Karpas-422 (cell line): Measurements from ENCODE around the gene GPC1. TPM values are rescaled to one million over a fixed set of nuclear protein-coding genes. Genes with fewer than 3 reads are reported as not detected.

Experiments
- DNase-seq: peaks from one replicate; pipeline ENCODE4 v3.0.0-alpha.2; 2015
- H2AFZ ChIP-seq: fragments of 200-600 bp; sonication (generic); 2 replicates; pipeline ENCODE4 v1.6.1; 2014; ENCODE audit warnings: antibody characterized with exemption, low read length, mixed read lengths
- H3K27ac ChIP-seq: fragments of 200-600 bp; sonication (generic); 2 replicates; pipeline ENCODE4 v1.5.1; 2014; ENCODE audit warnings: mild to moderate bottlenecking, low read length, moderate library complexity
- H3K27me3 ChIP-seq: fragments of 200-600 bp; sonication (generic); 2 replicates; pipeline ENCODE4 v1.6.1; 2014; ENCODE audit warnings: low read length, mixed read lengths
- H3K36me3 ChIP-seq: fragments of 200-600 bp; sonication (generic); 2 replicates; pipeline ENCODE4 v1.6.1; 2014; ENCODE audit warnings: low read length, mixed read lengths; ENCODE audit not compliant: insufficient read depth
- H3K4me1 ChIP-seq: fragments of 200-600 bp; sonication (generic); 2 replicates; pipeline ENCODE4 v1.6.1; 2014; ENCODE audit warnings: mild to moderate bottlenecking, low read length, mixed read lengths
- H3K4me2 ChIP-seq: fragments of 200-600 bp; sonication (generic); 2 replicates; pipeline ENCODE4 v1.6.1; 2014; ENCODE audit warnings: low read length, low read depth, mild to moderate bottlenecking; ENCODE audit not compliant: poor library complexity, severe bottlenecking
- H3K4me3 ChIP-seq: fragments of 200-600 bp; sonication (generic); 2 replicates; pipeline ENCODE4 v1.5.1; 2014; ENCODE audit warnings: mild to moderate bottlenecking, antibody characterized with exemption, low read length, mixed read lengths
- H3K79me2 ChIP-seq: fragments of 200-600 bp; sonication (generic); 2 replicates; pipeline ENCODE4 v1.6.1; 2014; ENCODE audit warnings: mild to moderate bottlenecking, low read length, mixed read lengths
- H3K9ac ChIP-seq: fragments of 200-600 bp; sonication (generic); 2 replicates; pipeline ENCODE4 v1.6.0; 2014; ENCODE audit warnings: low read length
- H3K9me2 ChIP-seq: fragments of 200-600 bp; sonication (generic), shearing (Covaris generic); replicated peaks from 2 replicates; pipeline ENCODE4 v1.6.0; 2014; ENCODE audit warnings: mild to moderate bottlenecking, low read length, moderate library complexity; ENCODE audit not compliant: insufficient read depth
- H3K9me3 ChIP-seq: fragments of 300-700, 200-600 bp; sonication (generic); 2 replicates; pipeline ENCODE4 v1.6.1; 2014; ENCODE audit warnings: low read length, mixed read lengths
- H4K20me1 ChIP-seq: fragments of 200-600 bp; sonication (generic); 2 replicates; pipeline ENCODE4 v1.6.1; 2014; ENCODE audit warnings: mild to moderate bottlenecking, antibody characterized with exemption, low read length, low read depth; ENCODE audit not compliant: insufficient read depth
- total RNA-seq: library from RNA; depleted of rRNA; stranded (reverse); fragments of >200 nt; shearing (Covaris generic); gene quantifications from 2 replicates; pipeline ENCODE4 v1.2.3, GENCODE V29; 2014; ENCODE audit warnings: low replicate concordance

The GPC1 gene
- total RNA-seq, 1 experiment from 2014 or later = 0.60 TPM

DNA sequence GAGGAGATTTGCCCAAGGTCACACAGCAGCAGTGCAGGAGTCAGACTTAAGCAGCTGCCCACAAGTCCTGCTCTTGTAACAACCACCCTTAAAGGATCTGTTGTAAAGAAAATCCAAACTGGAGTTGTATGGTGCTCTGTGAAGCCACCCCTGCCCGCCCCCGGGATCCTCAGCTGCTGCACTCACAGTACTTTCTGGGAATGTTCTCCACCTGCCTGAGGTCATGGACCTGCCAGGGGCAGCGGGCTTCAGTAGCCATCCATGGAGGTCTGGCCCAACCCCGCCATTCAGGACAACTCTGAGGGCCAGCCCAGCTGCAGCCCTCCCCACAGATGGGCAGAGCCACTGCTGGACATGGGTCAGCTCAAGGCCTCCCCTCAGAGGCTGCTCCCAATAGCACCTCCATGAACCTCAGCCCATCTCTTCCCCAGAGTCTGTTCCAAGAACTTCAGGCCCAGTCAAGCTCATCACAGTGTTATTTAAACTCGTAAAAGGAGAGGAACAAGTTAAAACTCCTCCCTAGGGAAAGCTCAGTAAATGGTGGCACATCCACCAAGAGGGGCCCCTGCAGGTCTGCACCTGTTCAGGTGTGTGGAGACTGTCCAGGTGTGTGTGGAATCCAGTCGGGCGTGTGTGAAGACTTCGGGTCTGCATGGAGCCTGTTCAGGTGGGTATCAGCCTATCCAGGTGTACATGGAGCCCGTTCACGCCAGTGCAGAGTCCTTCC, 39.4 kb upstream of the GPC1 start:
- Histone ChIP-seq H3K27ac (no peak overlapping the region), H3K79me2 (no peaks in the 10 kb centered on the region), H4K20me1 (no peaks in the 10 kb centered on the region; the same call in 1 of the 2 replicates), H3K4me2 (no peak overlapping the region), H3K9ac (no peak overlapping the region), H3K27me3 (no peaks in the 10 kb centered on the region), H3K9me2 (no peaks in the 10 kb centered on the region), H3K36me3 (no peaks in the 10 kb centered on the region), H3K4me3 (no peak overlapping the region), H3K9me3 (no peaks in the 10 kb centered on the region), H2AFZ (no peak overlapping the region), H3K4me1 (no peaks in the 10 kb centered on the region)
- no peak for DNase-seq

DNA sequence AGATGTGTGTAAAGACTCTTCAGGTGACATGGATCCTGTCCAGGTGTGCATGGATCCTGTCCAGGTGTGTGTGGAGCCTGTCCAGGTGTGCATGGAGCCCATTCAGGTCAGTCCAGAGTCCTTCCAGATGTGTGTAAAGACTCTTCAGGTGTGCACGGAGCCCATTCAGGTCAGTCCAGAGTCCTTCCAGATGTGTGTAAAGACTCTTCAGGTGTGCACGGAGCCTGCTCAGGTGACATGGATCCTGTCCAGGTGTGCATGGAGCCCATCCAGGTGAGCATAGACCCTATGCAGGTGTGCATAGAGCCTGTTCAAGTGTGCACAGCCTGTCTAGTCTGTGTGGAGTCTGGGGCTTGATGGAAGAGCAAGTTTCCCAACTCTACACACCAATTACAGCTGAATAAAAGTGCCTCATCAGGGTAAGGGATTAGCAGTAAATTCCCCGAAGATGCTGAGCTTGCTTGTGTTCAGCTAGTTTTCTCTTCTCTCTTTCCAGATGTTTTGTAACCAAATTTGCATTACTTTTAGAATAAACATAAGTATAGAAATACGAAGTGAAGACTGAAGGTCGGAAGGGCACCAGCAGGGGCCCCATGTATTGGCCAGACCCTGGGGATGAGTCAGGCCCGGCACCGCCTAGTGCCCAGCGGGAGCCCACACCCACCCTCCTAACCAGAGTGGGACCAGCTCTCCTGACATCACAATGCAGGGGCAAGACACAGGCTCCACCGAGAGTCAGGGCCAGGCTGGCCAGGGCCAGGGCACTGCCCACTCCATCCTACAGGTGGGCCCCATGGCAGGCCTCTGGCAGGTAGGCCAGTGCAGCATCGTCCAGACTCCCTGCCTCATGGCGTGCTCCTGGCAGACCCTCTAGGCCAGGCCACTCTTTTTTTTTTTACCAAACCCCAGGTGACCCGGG, 38.6 kb upstream of the GPC1 start:
- no peaks in the 10 kb centered on the region for H3K4me1 ChIP-seq
- no peaks in the 10 kb centered on the region for H3K9me3 ChIP-seq

DNA sequence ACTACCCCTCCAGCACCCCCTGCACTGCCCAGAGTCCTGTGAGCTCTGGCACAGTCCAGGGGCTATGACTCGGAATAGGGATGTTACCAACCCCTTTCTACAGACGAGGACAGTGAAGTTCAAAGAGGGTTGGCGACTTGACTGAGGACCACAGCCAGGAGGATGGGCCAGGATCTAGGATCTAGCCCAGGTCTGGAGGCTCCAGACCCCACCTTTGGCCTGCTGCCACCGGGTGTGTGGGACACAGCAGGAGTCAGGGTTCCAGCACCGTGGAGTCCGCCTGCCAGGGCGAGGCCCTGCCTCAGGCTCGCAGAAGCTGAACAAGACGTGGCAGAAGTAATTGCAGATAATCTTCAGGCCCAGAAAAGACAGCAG, 37.9 kb upstream of the GPC1 start:
- no peak for DNase-seq

More for the DNA sequence above, 38.6 kb upstream of the GPC1 start:
- H3K27ac ChIP-seq = no peak overlapping the region
- no peak for DNase-seq
- H3K9me2 ChIP-seq = no peaks in the 10 kb centered on the region
- no peaks in the 10 kb centered on the region for H3K27me3 ChIP-seq
- no peak overlapping the region for H3K9ac ChIP-seq
- H4K20me1 ChIP-seq = no peaks in the 10 kb centered on the region; the same call in 1 of the 2 replicates
- no peaks in the 10 kb centered on the region for H3K79me2 ChIP-seq
- no peaks in the 10 kb centered on the region for H3K36me3 ChIP-seq
- H3K4me2 ChIP-seq = no peak overlapping the region
- no peak overlapping the region for H2AFZ ChIP-seq
- no peak overlapping the region for H3K4me3 ChIP-seq

DNA sequence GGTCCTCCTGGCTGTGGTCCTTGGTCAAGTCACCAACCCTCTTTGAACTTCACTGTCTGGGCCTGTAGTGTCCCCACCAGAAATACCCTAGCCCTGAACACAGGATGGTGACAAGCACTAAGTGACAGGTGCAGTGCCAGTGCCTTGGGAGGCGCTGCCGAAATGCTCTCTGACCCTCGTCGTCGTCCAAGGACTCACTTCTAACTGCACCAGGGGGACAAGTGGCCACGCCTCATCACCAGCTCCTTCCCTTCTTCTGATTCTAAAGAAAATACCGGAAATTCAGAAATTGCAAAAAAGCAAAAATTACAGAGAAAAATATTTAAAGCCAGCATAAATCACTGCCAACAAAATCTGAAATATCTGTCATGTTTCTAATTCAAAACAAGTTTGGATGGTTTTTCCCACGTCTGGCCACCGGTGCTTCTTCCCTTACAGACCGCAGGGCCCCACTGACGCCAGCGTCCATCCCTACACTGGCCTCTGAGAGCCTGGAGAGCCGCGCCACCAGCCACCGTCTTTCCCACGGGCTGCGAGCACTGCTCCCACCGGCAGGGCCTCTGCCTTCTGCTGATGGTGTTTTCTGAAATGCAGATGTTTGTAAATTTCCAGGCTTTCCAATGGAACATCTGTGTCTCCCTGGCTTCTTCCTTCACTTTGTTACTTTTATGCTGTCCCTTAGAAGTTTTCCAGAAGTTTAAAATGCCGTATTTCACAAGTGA, 37.4 kb upstream of the GPC1 start:
- Histone ChIP-seq H3K79me2 (no peaks in the 10 kb centered on the region), H3K27me3 (no peaks in the 10 kb centered on the region), H3K27ac (no peak overlapping the region), H3K9me3 (no peaks in the 10 kb centered on the region), H3K9me2 (no peaks in the 10 kb centered on the region), H3K36me3 (no peaks in the 10 kb centered on the region), H3K4me3 (no peak overlapping the region), H3K9ac (no peak overlapping the region), H3K4me1 (no peaks in the 10 kb centered on the region), H4K20me1 (no peaks in the 10 kb centered on the region; the same call in 1 of the 2 replicates), H2AFZ (no peak overlapping the region), H3K4me2 (no peak overlapping the region)
- no peak for DNase-seq

More for the DNA sequence above, 37.9 kb upstream of the GPC1 start:
- Histone ChIP-seq H2AFZ (no peak overlapping the region), H3K27me3 (no peaks in the 10 kb centered on the region), H3K4me1 (no peaks in the 10 kb centered on the region), H3K9ac (no peak overlapping the region), H3K36me3 (no peaks in the 10 kb centered on the region), H3K4me3 (no peak overlapping the region), H3K27ac (no peak overlapping the region), H3K4me2 (no peak overlapping the region), H3K9me3 (no peaks in the 10 kb centered on the region), H3K9me2 (no peaks in the 10 kb centered on the region), H3K79me2 (no peaks in the 10 kb centered on the region), H4K20me1 (no peaks in the 10 kb centered on the region; the same call in 1 of the 2 replicates)

DNA sequence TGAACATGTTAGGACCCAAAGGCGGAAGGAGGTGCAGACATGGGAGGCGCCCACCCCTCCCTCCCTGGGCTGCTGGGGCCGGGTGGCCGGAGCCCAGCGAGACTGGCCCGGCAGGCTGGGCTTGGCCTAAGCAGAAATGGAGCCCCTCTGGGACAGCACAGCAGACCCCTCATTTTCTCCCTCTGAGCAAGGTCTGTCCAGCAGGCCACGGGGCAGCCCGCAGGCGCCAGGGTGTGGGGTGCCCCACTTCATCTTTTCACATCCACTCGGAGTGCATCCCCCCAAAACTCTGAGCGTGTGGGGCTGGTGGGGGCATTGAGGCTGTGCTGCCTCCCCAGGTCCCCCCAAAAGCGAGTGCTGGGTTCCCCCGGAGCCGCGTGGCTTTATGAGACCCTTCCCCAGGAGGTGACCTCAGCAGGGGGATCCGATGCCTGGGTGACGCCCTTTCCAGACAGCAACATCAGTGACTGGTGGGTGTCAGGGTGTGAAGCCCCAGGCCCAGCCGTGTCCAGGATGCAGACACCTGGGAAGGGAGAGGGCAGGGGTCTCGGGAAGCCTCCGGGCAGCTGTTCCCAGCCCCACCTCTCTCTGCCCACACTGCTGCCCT, 36.7 kb upstream of the GPC1 start:
- no peaks in the 10 kb centered on the region for H3K36me3 ChIP-seq
- H3K9ac ChIP-seq = no peak overlapping the region
- H3K27ac ChIP-seq = no peak overlapping the region
- H3K4me1 ChIP-seq = no peaks in the 10 kb centered on the region
- no peaks in the 10 kb centered on the region for H3K79me2 ChIP-seq
- no peaks in the 10 kb centered on the region; the same call in 1 of the 2 replicates for H4K20me1 ChIP-seq
- H3K4me3 ChIP-seq = no peak overlapping the region
- H3K9me3 ChIP-seq = no peaks in the 10 kb centered on the region
- H2AFZ ChIP-seq = no peak overlapping the region
- H3K9me2 ChIP-seq = no peaks in the 10 kb centered on the region
- no peak overlapping the region for H3K4me2 ChIP-seq
- H3K27me3 ChIP-seq = no peaks in the 10 kb centered on the region
- DNase-seq = no peak

DNA sequence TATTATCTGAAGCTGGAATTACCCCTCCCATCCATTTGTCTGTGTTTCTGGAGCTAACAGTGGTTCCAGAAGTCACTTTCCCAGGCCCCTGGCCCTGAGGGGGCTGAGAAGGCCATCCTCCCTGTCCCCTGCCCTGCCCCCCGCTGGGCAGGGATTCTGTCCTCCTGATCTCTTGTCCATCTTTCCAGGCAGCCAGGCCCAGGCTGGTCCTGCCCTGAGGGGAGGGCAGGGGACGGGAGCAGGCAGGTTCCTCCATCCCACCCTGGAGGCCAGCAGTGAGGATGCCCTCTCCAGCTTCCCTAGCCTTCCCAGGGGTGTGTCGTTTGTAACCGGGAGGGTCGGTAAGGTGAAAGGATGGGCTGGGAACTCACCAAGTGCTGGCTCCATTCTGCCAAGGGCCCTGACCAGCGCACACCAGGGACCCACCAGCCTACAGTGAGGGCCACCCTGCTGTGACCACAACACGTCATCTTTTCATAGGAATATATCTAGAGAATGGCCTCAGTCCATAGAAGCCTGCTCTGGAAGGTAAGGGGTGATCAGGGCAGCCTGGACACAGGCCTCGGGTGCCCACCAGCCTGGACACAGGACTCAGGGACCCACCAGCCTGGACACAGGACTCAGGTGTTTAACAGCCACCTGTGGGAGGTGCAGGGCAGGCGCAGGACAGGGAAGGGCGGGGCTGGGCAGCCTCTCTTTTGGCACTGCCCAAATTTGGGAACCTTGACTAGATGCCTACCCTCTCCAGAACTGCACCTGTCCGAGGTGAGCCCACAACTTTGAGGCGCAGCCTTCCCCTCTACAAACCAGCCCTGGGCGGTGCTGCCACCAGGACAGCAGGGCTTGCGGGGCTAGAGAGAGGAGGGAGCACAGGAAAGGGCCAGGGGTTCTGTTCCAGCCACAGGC, 35.8 kb upstream of the GPC1 start:
- H3K27me3 ChIP-seq = no peaks in the 10 kb centered on the region
- no peak for DNase-seq

DNA sequence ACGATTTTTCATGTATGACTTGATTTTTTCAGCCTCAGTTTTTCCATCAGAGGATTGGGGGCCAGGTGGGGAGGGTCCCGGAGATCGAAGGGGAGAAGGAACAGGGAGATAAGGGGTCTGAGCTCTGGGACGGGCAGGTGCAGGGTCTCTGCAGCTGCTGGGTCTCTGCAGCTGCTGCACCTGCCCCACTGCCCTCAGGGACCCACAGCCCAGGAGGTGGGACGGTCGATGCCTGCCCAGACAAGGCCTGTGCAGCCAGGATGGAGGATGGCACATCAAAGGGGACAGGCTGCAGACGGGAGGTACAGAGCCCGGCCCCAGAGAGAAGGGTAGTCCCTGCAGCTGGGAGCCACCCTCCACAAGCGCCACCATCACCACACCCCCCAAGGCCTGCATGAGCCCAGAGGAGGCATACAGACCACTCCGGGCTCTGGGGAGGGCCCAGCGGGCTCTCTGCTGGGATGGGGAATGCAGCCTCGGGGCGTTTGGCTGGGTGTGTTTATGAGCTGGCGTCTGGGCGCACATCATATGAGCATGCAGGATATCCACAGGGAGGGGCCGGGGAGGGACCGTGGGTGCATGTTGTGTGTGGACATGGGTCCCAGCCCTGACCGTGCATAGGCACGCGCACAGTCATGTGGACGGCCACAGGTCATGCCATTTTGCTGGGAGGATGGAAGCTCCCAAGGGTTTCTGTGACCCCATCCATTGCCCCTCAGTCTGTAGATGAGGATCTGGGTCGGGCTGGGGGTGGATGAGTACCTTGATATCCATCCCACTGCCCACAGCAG, 34.9 kb upstream of the GPC1 start:
- Histone ChIP-seq H3K9me3 (no peaks in the 10 kb centered on the region), H3K27ac (no peak overlapping the region), H3K9me2 (no peaks in the 10 kb centered on the region), H3K4me1 (no peaks in the 10 kb centered on the region), H3K9ac (no peak overlapping the region), H3K4me2 (no peak overlapping the region), H2AFZ (no peak overlapping the region), H3K79me2 (no peaks in the 10 kb centered on the region), H3K36me3 (no peaks in the 10 kb centered on the region), H4K20me1 (no peaks in the 10 kb centered on the region; the same call in 1 of the 2 replicates), H3K27me3 (no peaks in the 10 kb centered on the region), H3K4me3 (no peak overlapping the region)
- DNase-seq = no peak

More for the DNA sequence above, 35.8 kb upstream of the GPC1 start:
- Histone ChIP-seq H3K4me1 (no peaks in the 10 kb centered on the region), H3K79me2 (no peaks in the 10 kb centered on the region), H3K36me3 (no peaks in the 10 kb centered on the region), H3K27ac (no peak overlapping the region), H3K9me2 (no peaks in the 10 kb centered on the region), H2AFZ (no peak overlapping the region), H3K4me3 (no peak overlapping the region), H3K4me2 (no peak overlapping the region), H3K9ac (no peak overlapping the region), H4K20me1 (no peaks in the 10 kb centered on the region; the same call in 1 of the 2 replicates), H3K9me3 (no peaks in the 10 kb centered on the region)
